Activated naive CD4-positive, alpha-beta T cell treated with anti-CD3 and anti-CD28 coated beads, Interleukin-2, amount 10 ng/mL, durations not matched to agents 7 days and 5 days (primary cell): ENCODE measurements around the gene KCNK16.

Experiments
- CTCF ChIA-PET: fragments of 350-600 bp; sonication (Branson Sonifier 250); formaldehyde crosslinking; loops from one replicate; lab custom pipeline; 2021; ENCODE audit warnings: antibody characterized with exemption; lab: Charles Lee
- DNase-seq: peaks from one replicate; pipeline ENCODE4 v3.0.0-alpha.2; 2020
- H3K27ac Mint-ChIP-seq: one replicate; pipeline ENCODE4 v1.8.0; 2021; ENCODE audit warnings: mild to moderate bottlenecking, moderate library complexity, mixed read lengths
- H3K27me3 Mint-ChIP-seq: one replicate; pipeline ENCODE4 v1.8.0; 2021; ENCODE audit warnings: mild to moderate bottlenecking, mixed read lengths
- H3K36me3 Mint-ChIP-seq: one replicate; pipeline ENCODE4 v1.8.0; 2021; ENCODE audit warnings: mixed read lengths
- H3K4me1 Mint-ChIP-seq: one replicate; pipeline ENCODE4 v1.8.0; 2021; ENCODE audit warnings: mixed read lengths
- H3K4me3 Mint-ChIP-seq: one replicate; pipeline ENCODE4 v1.8.0; 2021; ENCODE audit warnings: mild to moderate bottlenecking, moderate library complexity, mixed read lengths
- H3K9me3 Mint-ChIP-seq: one replicate; pipeline ENCODE4 v1.8.0; 2021; ENCODE audit warnings: mixed read lengths

The KCNK16 gene

GRCh38 chr6:39350723-39351505 is 28.4 kb upstream of the KCNK16 start:
- H3K9me3 Mint-ChIP-seq: no peaks in the 10 kb centered on the region

GRCh38 chr6:39348740-39349139 is 26.2 kb upstream of the KCNK16 start:
- Mint-ChIP-seq H3K4me3 (no peak overlapping the region), H3K36me3 (no peaks in the 10 kb centered on the region), H3K9me3 (no peaks in the 10 kb centered on the region), H3K4me1 (no peaks in the 10 kb centered on the region), H3K27ac (no peak overlapping the region), H3K27me3 (peaks cover 6% of the 10 kb centered on the region)
- no peak for DNase-seq
- CTCF ChIA-PET: interaction anchor here (1.0 to 1.3 kb wide), 2 partner anchors 13 to 99 kb away, joined by 3 to 6 read pairs; no protein-coding TSS in a partner anchor

More at GRCh38 chr6:39350723-39351505, 28.4 kb upstream of the KCNK16 start:
- no peak overlapping the region for H3K27ac Mint-ChIP-seq
- no peak for DNase-seq
- CTCF ChIA-PET: no interaction called here
- H3K4me3 Mint-ChIP-seq: no peak overlapping the region
- H3K36me3 Mint-ChIP-seq: no peaks in the 10 kb centered on the region
- H3K27me3 Mint-ChIP-seq: peaks cover 6% of the 10 kb centered on the region
- no peaks in the 10 kb centered on the region for H3K4me1 Mint-ChIP-seq

GRCh38 chr6:39347906-39348585 is 25.5 kb upstream of the KCNK16 start:
- DNase-seq: peak; percentile 70
- no peaks in the 10 kb centered on the region for H3K36me3 Mint-ChIP-seq
- CTCF ChIA-PET: interaction anchor here (1.0 to 1.9 kb wide), 3 partner anchors 12 to 100 kb away, joined by 3 to 6 read pairs (median 5); no protein-coding TSS in a partner anchor
- no peak overlapping the region for H3K4me3 Mint-ChIP-seq
- H3K27ac Mint-ChIP-seq: no peak overlapping the region
- peaks cover 2% of the 10 kb centered on the region for H3K4me1 Mint-ChIP-seq
- no peaks in the 10 kb centered on the region for H3K9me3 Mint-ChIP-seq
- H3K27me3 Mint-ChIP-seq: peaks cover 6% of the 10 kb centered on the region

GRCh38 chr6:39347206-39347605 is 24.7 kb upstream of the KCNK16 start:
- peaks cover 6% of the 10 kb centered on the region for H3K27me3 Mint-ChIP-seq
- H3K27ac Mint-ChIP-seq: no peak overlapping the region
- H3K4me3 Mint-ChIP-seq: no peak overlapping the region
- no peak for DNase-seq
- CTCF ChIA-PET: interaction anchor here (0.8 to 1.9 kb wide), 5 partner anchors 11 to 962 kb away, joined by 3 to 5 read pairs (median 3); no protein-coding TSS in a partner anchor
- H3K36me3 Mint-ChIP-seq: no peaks in the 10 kb centered on the region
- no peaks in the 10 kb centered on the region for H3K9me3 Mint-ChIP-seq
- peaks cover 4% of the 10 kb centered on the region for H3K4me1 Mint-ChIP-seq

- Mint-ChIP-seq H3K4me3 (no peak overlapping the region), H3K4me1 (peaks cover 4% of the 10 kb centered on the region), H3K9me3 (no peaks in the 10 kb centered on the region), H3K36me3 (no peaks in the 10 kb centered on the region), H3K27ac (no peak overlapping the region), H3K27me3 (peaks cover 11% of the 10 kb centered on the region)
- DNase-seq: no peak
- CTCF ChIA-PET: interaction anchor here (1.3 kb wide), 1 partner anchor 17 kb away, joined by 5 read pairs; no protein-coding TSS in a partner anchor
Measured at GRCh38 chr6:39344821-39345280, 22.3 kb upstream of the KCNK16 start.

- Mint-ChIP-seq H3K4me1 (peaks cover 4% of the 10 kb centered on the region), H3K4me3 (no peak overlapping the region), H3K27me3 (peaks cover 25% of the 10 kb centered on the region), H3K9me3 (no peaks in the 10 kb centered on the region), H3K36me3 (no peaks in the 10 kb centered on the region), H3K27ac (no peak overlapping the region)
- CTCF ChIA-PET: interaction anchor here (1.3 kb wide), 1 partner anchor 19 kb away, joined by 5 read pairs; no protein-coding TSS in a partner anchor
- no peak for DNase-seq
Measured at GRCh38 chr6:39343396-39343870, 20.9 kb upstream of the KCNK16 start.

GRCh38 chr6:39342692-39343395 is 20.3 kb upstream of the KCNK16 start:
- Mint-ChIP-seq H3K36me3 (no peaks in the 10 kb centered on the region), H3K27me3 (peaks cover 28% of the 10 kb centered on the region), H3K27ac (no peak overlapping the region), H3K4me1 (peaks cover 4% of the 10 kb centered on the region), H3K9me3 (no peaks in the 10 kb centered on the region), H3K4me3 (no peak overlapping the region)
- DNase-seq: no peak
- CTCF ChIA-PET: no interaction called here

- Mint-ChIP-seq H3K9me3 (no peaks in the 10 kb centered on the region), H3K4me3 (no peak overlapping the region), H3K27ac (no peak overlapping the region), H3K27me3 (peaks cover 34% of the 10 kb centered on the region), H3K36me3 (no peaks in the 10 kb centered on the region), H3K4me1 (peaks cover 4% of the 10 kb centered on the region)
- DNase-seq: no peak
- CTCF ChIA-PET: no interaction called here
Measured at GRCh38 chr6:39341937-39342336, 19.4 kb upstream of the KCNK16 start.

GRCh38 chr6:39341352-39341751 is 18.9 kb upstream of the KCNK16 start:
- no peak overlapping the region for H3K27ac Mint-ChIP-seq
- H3K27me3 Mint-ChIP-seq: peaks cover 39% of the 10 kb centered on the region
- H3K9me3 Mint-ChIP-seq: no peaks in the 10 kb centered on the region
- H3K4me3 Mint-ChIP-seq: no peak overlapping the region
- H3K36me3 Mint-ChIP-seq: no peaks in the 10 kb centered on the region
- H3K4me1 Mint-ChIP-seq: peaks cover 8% of the 10 kb centered on the region
- no peak for DNase-seq
- CTCF ChIA-PET: interaction anchor here (0.7 to 1.3 kb wide), 2 partner anchors 22 to 51 kb away, joined by 3 to 5 read pairs; no protein-coding TSS in a partner anchor

GRCh38 chr6:39339868-39340550 is 17.5 kb upstream of the KCNK16 start:
- CTCF ChIA-PET: interaction anchor here (1.3 kb wide), 1 partner anchor 23 kb away, joined by 5 read pairs; no protein-coding TSS in a partner anchor
- Mint-ChIP-seq H3K27ac (no peak overlapping the region), H3K4me1 (peaks cover 15% of the 10 kb centered on the region), H3K9me3 (no peaks in the 10 kb centered on the region), H3K4me3 (no peak overlapping the region), H3K36me3 (no peaks in the 10 kb centered on the region), H3K27me3 (peaks cover 50% of the 10 kb centered on the region)
- DNase-seq: no peak

- CTCF ChIA-PET: interaction anchor here (2.0 kb wide), 1 partner anchor 29 kb away, joined by 5 read pairs; no protein-coding TSS in a partner anchor
- H3K4me3 Mint-ChIP-seq: no peak overlapping the region
- no peaks in the 10 kb centered on the region for H3K36me3 Mint-ChIP-seq
- H3K9me3 Mint-ChIP-seq: no peaks in the 10 kb centered on the region
- peaks cover 15% of the 10 kb centered on the region for H3K4me1 Mint-ChIP-seq
- peaks cover 54% of the 10 kb centered on the region for H3K27me3 Mint-ChIP-seq
- H3K27ac Mint-ChIP-seq: no peak overlapping the region
- no peak for DNase-seq
Measured at GRCh38 chr6:39339096-39339867, 16.8 kb upstream of the KCNK16 start.

- Mint-ChIP-seq H3K4me1 (peaks cover 15% of the 10 kb centered on the region), H3K36me3 (no peaks in the 10 kb centered on the region), H3K9me3 (no peaks in the 10 kb centered on the region), H3K27me3 (peaks cover 63% of the 10 kb centered on the region), H3K4me3 (no peak overlapping the region), H3K27ac (no peak overlapping the region)
- CTCF ChIA-PET: interaction anchor here (2.0 kb wide), 1 partner anchor 28 kb away, joined by 5 read pairs; no protein-coding TSS in a partner anchor
- DNase-seq: no peak
Measured at GRCh38 chr6:39338397-39338796, 15.9 kb upstream of the KCNK16 start.
